ENCODE results near the gene MEIKIN.
"Not testable (repeated sequence)": the region's sequence is repeated elsewhere in the genome, so short reads cannot be mapped to it uniquely, and the experiment has no call there.

MEIKIN gene

GRCh38 chr5:131902266-131902665, 43.2 kb downstream of the MEIKIN start:
- DNase-seq (ENCODE audit: low read depth), result not testable (repeated sequence)

DNA sequence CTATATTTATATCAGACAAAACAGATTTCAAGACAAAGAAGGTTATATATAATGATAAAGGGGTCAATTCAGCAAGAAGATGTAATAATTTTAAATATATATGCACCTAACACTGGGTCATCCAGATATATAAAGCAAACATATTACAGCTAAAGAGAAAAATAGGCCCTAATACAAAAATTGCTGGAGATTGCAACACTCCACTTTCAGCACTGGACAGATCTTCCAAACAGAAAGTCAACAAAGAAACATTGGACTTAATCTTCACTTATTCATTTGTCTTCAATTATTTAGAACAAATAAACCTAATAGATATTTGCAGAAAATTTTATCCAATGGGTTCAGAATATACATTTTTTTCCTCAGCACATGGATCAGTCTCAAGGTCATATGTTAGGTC, 45.8 kb downstream of the MEIKIN start:
- no peak for DNase-seq (ENCODE audit: low read depth)

- DNase-seq (ENCODE audit: low read depth), result no peak
Observed at GRCh38 chr5:131883984-131884383, 61.5 kb downstream of the MEIKIN start.

DNA sequence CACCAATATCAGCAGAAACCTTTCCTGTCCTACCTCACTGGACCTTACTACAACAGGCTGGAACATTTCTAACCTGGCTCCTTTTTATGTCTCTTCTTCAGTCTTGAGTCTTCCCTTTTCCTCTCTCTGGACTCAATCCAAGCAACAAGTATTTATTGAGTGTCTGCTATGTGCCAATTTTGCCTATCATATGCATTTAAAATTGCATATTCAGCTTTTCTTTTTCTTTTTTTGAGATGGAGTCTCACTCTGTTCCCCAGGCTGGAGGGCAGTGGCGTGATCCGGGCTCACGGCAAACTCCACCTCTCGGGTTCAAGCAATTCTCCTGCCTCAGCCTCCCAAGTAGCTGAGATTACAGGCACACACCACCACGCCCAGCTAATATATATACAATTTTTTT, 65.8 kb downstream of the MEIKIN start:
- no peak for DNase-seq (ENCODE audit: low read depth)

DNA sequence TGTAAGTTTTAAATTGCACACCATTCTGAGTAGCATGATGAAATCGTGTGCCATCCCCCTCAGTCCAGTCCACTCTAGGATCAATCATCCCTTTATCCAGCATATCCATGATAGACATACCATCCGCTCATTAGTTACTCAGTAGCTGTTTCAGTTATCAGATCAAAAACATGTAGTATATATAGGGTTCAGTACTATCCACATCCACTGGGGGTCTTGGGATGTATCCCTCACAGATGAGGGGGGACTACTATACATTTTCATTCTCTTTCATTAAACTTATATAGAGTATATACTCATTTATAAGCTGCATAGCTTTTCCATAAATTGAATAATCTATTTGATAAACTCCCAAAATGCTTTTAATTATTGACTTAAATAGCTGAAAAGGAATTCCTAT, 67.6 kb downstream of the MEIKIN start:
- DNase-seq (ENCODE audit: low read depth), result no peak

GRCh38 chr5:131871251-131871650, 74.2 kb downstream of the MEIKIN start:
- not testable (repeated sequence) for DNase-seq (ENCODE audit: low read depth)

- no peak for DNase-seq (ENCODE audit: low read depth)
Observed at GRCh38 chr5:131867524-131867923, 77.9 kb downstream of the MEIKIN start.

DNA sequence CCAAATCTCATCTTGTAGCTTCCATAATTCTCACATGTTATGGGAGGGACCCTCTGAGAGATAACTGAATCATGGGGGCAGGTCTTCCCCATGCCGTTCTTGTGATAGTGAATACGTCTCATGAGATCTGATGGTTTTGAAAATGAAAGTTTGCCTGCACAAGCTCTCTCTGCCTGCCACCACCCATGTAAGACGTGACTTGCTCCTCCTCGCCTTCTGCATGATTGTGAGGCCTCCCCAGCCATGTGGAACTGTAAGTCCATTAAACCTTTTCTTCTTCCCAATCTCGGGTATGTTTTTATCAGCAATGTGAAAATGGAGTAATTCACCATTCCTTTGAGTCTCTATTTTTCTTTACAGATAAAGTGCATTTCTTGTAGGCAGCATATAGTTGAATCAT, 81.8 kb downstream of the MEIKIN start:
- DNase-seq (ENCODE audit: low read depth), result no peak

DNA sequence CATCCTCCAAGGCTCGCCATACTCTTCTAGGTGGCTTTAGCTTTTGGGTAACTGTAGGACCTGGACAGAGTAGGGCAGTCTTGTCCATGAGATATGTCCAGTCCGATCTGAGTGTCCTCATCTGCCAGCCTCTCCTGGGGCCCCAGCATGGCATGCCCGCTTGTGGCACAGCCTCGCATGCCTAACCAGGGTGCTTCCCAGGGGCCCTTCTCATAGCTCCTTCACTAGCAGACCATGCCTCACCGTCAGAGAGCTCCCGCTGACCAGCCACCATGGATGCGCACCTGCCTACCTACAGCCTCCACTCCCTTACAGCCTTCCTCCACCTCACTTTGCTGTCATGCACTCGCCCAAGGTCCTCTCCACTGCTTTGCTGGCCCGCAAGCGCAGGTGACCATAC, 88.1 kb downstream of the MEIKIN start:
- no peak for DNase-seq (ENCODE audit: low read depth)

- no peak for DNase-seq (ENCODE audit: low read depth)
Observed at GRCh38 chr5:131855452-131855851, 90.0 kb downstream of the MEIKIN start.

GRCh38 chr5:131854134-131854533, 91.3 kb downstream of the MEIKIN start:
- DNase-seq (ENCODE audit: low read depth), result no peak

- no peak for DNase-seq (ENCODE audit: low read depth)
Observed at GRCh38 chr5:131848662-131849061, 96.8 kb downstream of the MEIKIN start.

DNA sequence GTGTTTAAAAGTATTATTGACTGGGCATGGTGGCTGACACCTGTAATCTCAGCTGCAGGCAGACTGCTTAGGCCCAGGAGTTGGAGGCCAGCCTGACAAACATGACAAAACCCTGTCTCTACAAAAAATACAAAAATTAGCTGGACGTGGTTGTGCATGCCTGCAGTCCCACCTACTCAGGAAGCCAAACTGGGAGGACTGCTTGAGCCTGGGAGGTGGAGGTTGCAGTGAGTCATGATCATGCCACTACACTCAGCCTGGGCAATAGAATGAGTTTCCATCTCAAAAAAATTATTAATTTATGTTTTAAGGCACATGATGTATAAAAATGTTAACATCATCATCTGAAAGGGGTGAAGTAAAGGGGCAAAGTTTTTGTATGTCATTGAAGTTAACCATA, 98.9 kb downstream of the MEIKIN start:
- no peak for DNase-seq (ENCODE audit: low read depth)

DNA sequence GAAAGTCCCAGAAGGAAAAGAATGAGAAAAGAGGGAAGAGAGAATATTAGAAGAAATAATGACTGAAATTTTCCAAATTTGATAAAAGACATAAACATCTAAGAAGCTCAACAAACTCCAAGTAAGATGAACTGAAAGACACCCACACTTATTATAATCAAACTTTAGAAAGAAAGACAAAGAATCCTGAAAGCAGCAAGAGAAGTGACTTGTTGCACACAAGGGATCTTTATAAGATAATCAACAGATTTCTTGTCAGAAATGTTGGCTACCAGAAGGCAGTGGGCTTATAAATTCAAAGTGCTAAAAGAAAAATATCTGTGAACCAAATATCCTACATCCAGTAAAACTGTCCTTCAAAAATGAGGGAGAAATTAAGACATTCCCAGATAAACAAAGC, 99.6 kb downstream of the MEIKIN start:
- DNase-seq (ENCODE audit: low read depth), result no peak

- not testable (repeated sequence) for DNase-seq (ENCODE audit: low read depth)
Observed at GRCh38 chr5:131842971-131843370, 102.5 kb downstream of the MEIKIN start.

GRCh38 chr5:131832702-131833101, 112.8 kb downstream of the MEIKIN start:
- DNase-seq (ENCODE audit: low read depth), result not testable (repeated sequence)

- no peak for DNase-seq (ENCODE audit: low read depth)
Observed at GRCh38 chr5:131825404-131826013, 120.0 kb downstream of the MEIKIN start.

GRCh38 chr5:131824631-131825030, 120.8 kb downstream of the MEIKIN start:
- no peak for DNase-seq (ENCODE audit: low read depth)

GRCh38 chr5:131821221-131821620, 124.2 kb downstream of the MEIKIN start:
- DNase-seq (ENCODE audit: low read depth), result no peak

- no peak for DNase-seq (ENCODE audit: low read depth)
Observed at GRCh38 chr5:131818001-131818724, 127.3 kb downstream of the MEIKIN start.

GRCh38 chr5:131814990-131815389, 130.5 kb downstream of the MEIKIN start:
- no peak for DNase-seq (ENCODE audit: low read depth)

DNA sequence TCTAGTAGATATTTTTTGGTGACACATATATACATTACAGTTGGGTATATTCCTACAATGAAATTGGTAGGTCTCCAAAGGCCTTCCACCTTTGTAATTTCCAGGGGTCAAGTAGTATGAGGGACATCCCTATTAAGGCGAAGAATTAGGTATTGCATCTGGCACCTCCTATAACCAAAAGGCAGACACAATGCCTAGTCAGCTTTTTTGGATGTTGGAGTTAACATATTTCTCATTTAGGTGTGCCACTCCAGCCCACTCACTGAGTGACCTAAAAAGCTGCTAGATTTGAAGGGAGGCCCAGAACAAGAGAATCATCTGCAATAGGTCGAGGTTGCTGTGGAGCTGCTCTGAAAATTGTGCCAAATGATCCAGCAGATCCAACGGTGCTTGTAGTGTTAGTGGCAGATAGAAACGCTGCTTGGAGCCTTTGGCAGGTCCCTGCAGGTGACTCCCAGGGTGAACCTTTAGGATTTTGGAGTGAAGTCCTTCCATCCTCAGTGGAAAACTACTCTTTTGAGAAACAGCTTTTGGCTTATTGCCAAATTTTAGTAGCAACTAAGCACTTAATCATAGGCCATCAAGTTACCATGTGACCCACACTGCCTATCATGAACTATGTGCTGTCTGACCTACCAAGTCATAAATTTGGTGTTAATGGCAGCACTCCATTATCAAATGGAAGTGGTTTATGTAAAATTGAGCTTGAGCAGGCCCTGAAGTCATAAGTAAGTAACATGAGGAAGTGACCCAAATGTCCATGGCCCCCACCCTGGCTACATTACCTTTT, 132.9 kb downstream of the MEIKIN start:
- no peak for DNase-seq (ENCODE audit: low read depth)

Measured in stimulated activated CD8-positive, alpha-beta memory T cell treated with anti-CD3 and anti-CD28 coated beads, Interleukin-12 subunit alpha, Interleukin-12 subunit beta, amount 100 ng/mL, for 1 hour (primary cell).